DOHH2 (cell line): ENCODE measurements around the gene ABCB7.
"Not testable (repeated sequence)": the region's sequence is repeated elsewhere in the genome, so short reads cannot be mapped to it uniquely, and the experiment has no call there.

Experiments
- H3F3A ChIP-seq: fragments of 200-600 bp; sonication (generic), shearing (Covaris generic); 2 replicates; pipeline ENCODE4 v1.6.0; 2016; ENCODE audit warnings: antibody characterized with exemption, mild to moderate bottlenecking; ENCODE audit not compliant: control insufficient read depth, insufficient read depth
- H3K27ac ChIP-seq: fragments of 200-600 bp; sonication (generic); 2 replicates; pipeline ENCODE4 v1.5.1; 2014; ENCODE audit warnings: low read depth, mild to moderate bottlenecking, low read length, moderate library complexity
- H3K27me3 ChIP-seq: fragments of 200-600 bp; sonication (generic); 2 replicates; pipeline ENCODE4 v1.6.1; 2014; ENCODE audit warnings: mild to moderate bottlenecking, low read length, mixed read lengths; ENCODE audit not compliant: control insufficient read depth
- H3K36me3 ChIP-seq: fragments of 200-600 bp; sonication (generic); 2 replicates; pipeline ENCODE4 v1.6.1; 2014; ENCODE audit warnings: mild to moderate bottlenecking, low read length, moderate library complexity, mixed read lengths; ENCODE audit not compliant: control insufficient read depth
- H3K4me1 ChIP-seq: fragments of 200-600 bp; sonication (generic); 2 replicates; pipeline ENCODE4 v1.6.1; 2014; ENCODE audit warnings: mild to moderate bottlenecking, low read length, mixed read lengths; ENCODE audit not compliant: control insufficient read depth
- H3K4me2 ChIP-seq: fragments of 200-600 bp; sonication (generic); 2 replicates; pipeline ENCODE4 v1.6.0; 2014; ENCODE audit warnings: mild to moderate bottlenecking, low read length, moderate library complexity
- H3K4me3 ChIP-seq: fragments of 200-600 bp; sonication (generic); 2 replicates; pipeline ENCODE4 v1.5.1; 2014; ENCODE audit warnings: mild to moderate bottlenecking, low read length, mixed read lengths
- H3K79me2 ChIP-seq: fragments of 200-600 bp; sonication (generic); 2 replicates; pipeline ENCODE4 v1.6.1; 2014; ENCODE audit warnings: mild to moderate bottlenecking, low read length, mixed read lengths; ENCODE audit not compliant: control insufficient read depth
- H3K9me2 ChIP-seq: fragments of 200-600 bp; sonication (generic); replicated peaks from 2 replicates; pipeline ENCODE4 v1.6.1; 2014; ENCODE audit warnings: mild to moderate bottlenecking, low read length, mixed read lengths; ENCODE audit not compliant: control insufficient read depth
- H3K9me3 ChIP-seq: fragments of 200-600 bp; sonication (generic); 2 replicates; pipeline ENCODE4 v1.6.1; 2014; ENCODE audit warnings: antibody characterized with exemption, low read length, mixed read lengths; ENCODE audit not compliant: control insufficient read depth, insufficient read depth
- H4K20me1 ChIP-seq: fragments of 200-600 bp; sonication (generic); 2 replicates; pipeline ENCODE4 v1.6.0; 2014; ENCODE audit warnings: low read depth, mild to moderate bottlenecking, antibody characterized with exemption, low read length, moderate library complexity; ENCODE audit not compliant: control insufficient read depth, insufficient read depth
- CTCF ChIP-seq: fragments of 200-600 bp; sonication (generic); IDR thresholded peaks from one replicate; pipeline ENCODE4 v1.5.1; 2014; ENCODE audit warnings: antibody characterized with exemption, mild to moderate bottlenecking, low read depth, low read length; ENCODE audit not compliant: poor library complexity, severe bottlenecking
- EZH2phosphoT487 ChIP-seq: fragments of 200-600 bp; sonication (generic); IDR thresholded peaks from 2 replicates; pipeline ENCODE4 v1.6.1; 2017; ENCODE audit warnings: borderline replicate concordance, mild to moderate bottlenecking, antibody characterized with exemption, low read length, moderate library complexity, mixed read lengths

ABCB7 gene

GRCh38 chrX:75132672-75133071, 23.4 kb downstream of the ABCB7 start:
- Histone ChIP-seq H3K36me3 (0 out of 2 replicates have a peak, but pooled peaks cover 1% of the 10 kb centered on the region), H3K4me3 (no peak overlapping the region), H3K79me2 (peaks cover 75% of the 10 kb centered on the region), H3F3A (no peaks in the 10 kb centered on the region), H3K27ac (no peak overlapping the region), H3K4me2 (no peak overlapping the region), H3K9me3 (no peaks in the 10 kb centered on the region), H4K20me1 (no peaks in the 10 kb centered on the region), H3K4me1 (no peaks in the 10 kb centered on the region), H3K9me2 (no peaks in the 10 kb centered on the region), H3K27me3 (no peaks in the 10 kb centered on the region)
- TF ChIP-seq EZH2phosphoT487 (no peak), CTCF (no peak)

- no peaks in the 10 kb centered on the region for H3F3A ChIP-seq
- H4K20me1 ChIP-seq, result no peaks in the 10 kb centered on the region
- H3K27ac ChIP-seq, result no peak overlapping the region
- H3K4me3 ChIP-seq, result no peak overlapping the region
- no peak for TF ChIP-seq EZH2phosphoT487
- no peak for TF ChIP-seq CTCF
- peaks cover 69% of the 10 kb centered on the region for H3K79me2 ChIP-seq
- no peaks in the 10 kb centered on the region for H3K9me3 ChIP-seq
- H3K36me3 ChIP-seq, result no peaks in the 10 kb centered on the region
- no peaks in the 10 kb centered on the region for H3K9me2 ChIP-seq
- H3K4me1 ChIP-seq, result no peaks in the 10 kb centered on the region
- no peak overlapping the region for H3K4me2 ChIP-seq
- no peaks in the 10 kb centered on the region for H3K27me3 ChIP-seq
These were observed 24.0 kb downstream of the ABCB7 start for GRCh38 chrX:75131973-75132627.

GRCh38 chrX:75129069-75129468, 27.0 kb downstream of the ABCB7 start:
- not testable (repeated sequence) for H3K36me3 ChIP-seq, H3K9me3 ChIP-seq, H3K4me3 ChIP-seq, H4K20me1 ChIP-seq, H3F3A ChIP-seq, H3K9me2 ChIP-seq, H3K27me3 ChIP-seq, H3K27ac ChIP-seq, H3K4me1 ChIP-seq, H3K4me2 ChIP-seq
- H3K79me2 ChIP-seq, result peaks cover 49% of the 10 kb centered on the region

- H3K4me3 ChIP-seq, result no peak overlapping the region
- no peaks in the 10 kb centered on the region for H3K9me3 ChIP-seq
- H3K27ac ChIP-seq, result no peak overlapping the region
- H3F3A ChIP-seq, result no peaks in the 10 kb centered on the region
- no peaks in the 10 kb centered on the region for H4K20me1 ChIP-seq
- H3K4me2 ChIP-seq, result no peak overlapping the region
- no peaks in the 10 kb centered on the region for H3K36me3 ChIP-seq
- no peaks in the 10 kb centered on the region for H3K9me2 ChIP-seq
- TF ChIP-seq EZH2phosphoT487 (no peak), CTCF (no peak)
- H3K79me2 ChIP-seq, result 0 out of 2 replicates have a peak, but pooled peaks cover 6% of the 10 kb centered on the region
- no peaks in the 10 kb centered on the region for H3K27me3 ChIP-seq
- H3K4me1 ChIP-seq, result no peaks in the 10 kb centered on the region
These were observed 37.8 kb downstream of the ABCB7 start for GRCh38 chrX:75118296-75118695.
